ENCODE measurements around the gene TNPO2.
A peak's percentile ranks its signal among the peaks of the same experiment; 100 is the strongest.

The TNPO2 gene

GRCh38 chr19:12723641-12724426, at the start of gene TNPO2:
Gene TNPO2, minus strand, starts transcription at chr19:12723932. Its CDS starts 2,955 bp downstream, at chr19:12720977.
- DNase-seq = peak; percentile 82

- DNase-seq = no peak
These were observed 48.6 kb upstream of the TNPO2 start for GRCh38 chr19:12772323-12772722.

GRCh38 chr19:12770922-12771321, 47.2 kb upstream of the TNPO2 start:
- DNase-seq = no peak

- no peak for DNase-seq
These were observed 46.0 kb upstream of the TNPO2 start for GRCh38 chr19:12769689-12770088.

- DNase-seq = no peak
These were observed 43.9 kb upstream of the TNPO2 start for GRCh38 chr19:12767666-12768065.

- DNase-seq = no peak
These were observed 43.4 kb upstream of the TNPO2 start for GRCh38 chr19:12767150-12767549.

GRCh38 chr19:12766051-12766521, 42.4 kb upstream of the TNPO2 start:
- DNase-seq = no peak

- no peak for DNase-seq
These were observed 41.0 kb upstream of the TNPO2 start for GRCh38 chr19:12764698-12765097.

GRCh38 chr19:12763100-12763499, 39.4 kb upstream of the TNPO2 start:
- no peak for DNase-seq

GRCh38 chr19:12759686-12760085, 36.0 kb upstream of the TNPO2 start:
- no peak for DNase-seq

- peak; percentile 61 for DNase-seq
These were observed 34.0 kb upstream of the TNPO2 start for GRCh38 chr19:12757544-12758274.

- no peak for DNase-seq
These were observed 32.6 kb upstream of the TNPO2 start for GRCh38 chr19:12756150-12756883.

- no peak for DNase-seq
These were observed 30.9 kb upstream of the TNPO2 start for GRCh38 chr19:12754465-12755196.

- DNase-seq = no peak
These were observed 28.5 kb upstream of the TNPO2 start for GRCh38 chr19:12752056-12752781.

- no peak for DNase-seq
These were observed 27.9 kb upstream of the TNPO2 start, which contains the start of gene BEST2 for GRCh38 chr19:12751635-12752034. Gene BEST2, plus strand, starts transcription at chr19:12751791. Its CDS starts 802 bp downstream, at chr19:12752593.

GRCh38 chr19:12750851-12751250, 27.1 kb upstream of the TNPO2 start:
- DNase-seq = no peak

GRCh38 chr19:12749938-12750521, 26.3 kb upstream of the TNPO2 start:
- DNase-seq = no peak

GRCh38 chr19:12748489-12748888, 24.8 kb upstream of the TNPO2 start:
- no peak for DNase-seq

GRCh38 chr19:12745166-12745897, 21.6 kb upstream of the TNPO2 start:
- DNase-seq = no peak

GRCh38 chr19:12737835-12738351, 14.2 kb upstream of the TNPO2 start:
- DNase-seq = no peak
